ENCODE results near the gene BRAT1.

- TF ChIP-seq CTCF (conservative IDR thresholded peaks at IDR 0.05; ENCODE audit: low read length), result no peak
- no peak for TF ChIP-seq EZH2phosphoT487 (IDR thresholded peaks at IDR 0.05; ENCODE audit: borderline replicate concordance)
These were observed 65.1 kb downstream of the BRAT1 start for GRCh38 chr7:2490181-2490651.

All from Loucy (cell line).